ENCODE data around the gene JPT2. TPM values are rescaled to one million over a fixed set of nuclear protein-coding genes. Genes with fewer than 3 reads are reported as not detected.

Gene JPT2
- total and polyA plus RNA-seq, 10 of the 15 experiments (the other 5 are each of a cell fraction or from before 2014, with no cell fraction given), result 11.7 to 78.4 (median 48.4) TPM

- TF ChIP-seq, protein P1, sequence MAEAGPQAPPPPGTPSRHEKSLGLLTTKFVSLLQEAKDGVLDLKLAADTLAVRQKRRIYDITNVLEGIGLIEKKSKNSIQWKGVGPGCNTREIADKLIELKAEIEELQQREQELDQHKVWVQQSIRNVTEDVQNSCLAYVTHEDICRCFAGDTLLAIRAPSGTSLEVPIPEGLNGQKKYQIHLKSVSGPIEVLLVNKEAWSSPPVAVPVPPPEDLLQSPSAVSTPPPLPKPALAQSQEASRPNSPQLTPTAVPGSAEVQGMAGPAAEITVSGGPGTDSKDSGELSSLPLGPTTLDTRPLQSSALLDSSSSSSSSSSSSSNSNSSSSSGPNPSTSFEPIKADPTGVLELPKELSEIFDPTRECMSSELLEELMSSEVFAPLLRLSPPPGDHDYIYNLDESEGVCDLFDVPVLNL (IDR thresholded peaks at IDR 0.05; ENCODE audit: low read depth, low read length), result no peak
- TF ChIP-seq RCOR1 (conservative IDR thresholded peaks at IDR 0.05; ENCODE audit: low read depth, low read length) (0 out of 2 replicates have a peak, but pooled peaks have one; percentile 74), YBX1 (IDR thresholded peaks at IDR 0.05) (no peak), SMAD5 (IDR thresholded peaks at IDR 0.05; ENCODE audit: low read depth) (peak; percentile 62; the same call in 1 of the 2 replicates), JUNB (IDR thresholded peaks at IDR 0.05) (no peak), STAT1 (conservative IDR thresholded peaks at IDR 0.05) (peak; percentile 94; the same call in 1 of the 2 replicates), YY1 (IDR thresholded peaks at IDR 0.05; ENCODE audit: low read depth, low read length) (peak; percentile 86), E2F8 (IDR thresholded peaks at IDR 0.05; ENCODE audit: low read depth, partially characterized antibody) (peak; percentile 51), CHD1 (IDR thresholded peaks at IDR 0.05; ENCODE audit: low read depth, low read length) (no peak; the same call in 1 of the 2 replicates), SP1 (IDR thresholded peaks at IDR 0.05; ENCODE audit: low read depth, low read length) (peak; percentile 80), CBX5 (IDR thresholded peaks at IDR 0.05; ENCODE audit: low read depth) (peak; percentile 49; the same call in 1 of the 2 replicates), CREM (IDR thresholded peaks at IDR 0.05; ENCODE audit: low read depth) (peak; percentile 98), IRF4 (IDR thresholded peaks at IDR 0.05; ENCODE audit: low read depth, low read length) (0 out of 2 replicates have a peak, but pooled peaks have one; percentile 12)
- TF ChIP-seq, protein P2, sequence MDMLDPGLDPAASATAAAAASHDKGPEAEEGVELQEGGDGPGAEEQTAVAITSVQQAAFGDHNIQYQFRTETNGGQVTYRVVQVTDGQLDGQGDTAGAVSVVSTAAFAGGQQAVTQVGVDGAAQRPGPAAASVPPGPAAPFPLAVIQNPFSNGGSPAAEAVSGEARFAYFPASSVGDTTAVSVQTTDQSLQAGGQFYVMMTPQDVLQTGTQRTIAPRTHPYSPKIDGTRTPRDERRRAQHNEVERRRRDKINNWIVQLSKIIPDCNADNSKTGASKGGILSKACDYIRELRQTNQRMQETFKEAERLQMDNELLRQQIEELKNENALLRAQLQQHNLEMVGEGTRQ (IDR thresholded peaks at IDR 0.05; ENCODE audit: borderline replicate concordance, low read depth, low read length), result no peak
- TF ChIP-seq, protein P3, sequence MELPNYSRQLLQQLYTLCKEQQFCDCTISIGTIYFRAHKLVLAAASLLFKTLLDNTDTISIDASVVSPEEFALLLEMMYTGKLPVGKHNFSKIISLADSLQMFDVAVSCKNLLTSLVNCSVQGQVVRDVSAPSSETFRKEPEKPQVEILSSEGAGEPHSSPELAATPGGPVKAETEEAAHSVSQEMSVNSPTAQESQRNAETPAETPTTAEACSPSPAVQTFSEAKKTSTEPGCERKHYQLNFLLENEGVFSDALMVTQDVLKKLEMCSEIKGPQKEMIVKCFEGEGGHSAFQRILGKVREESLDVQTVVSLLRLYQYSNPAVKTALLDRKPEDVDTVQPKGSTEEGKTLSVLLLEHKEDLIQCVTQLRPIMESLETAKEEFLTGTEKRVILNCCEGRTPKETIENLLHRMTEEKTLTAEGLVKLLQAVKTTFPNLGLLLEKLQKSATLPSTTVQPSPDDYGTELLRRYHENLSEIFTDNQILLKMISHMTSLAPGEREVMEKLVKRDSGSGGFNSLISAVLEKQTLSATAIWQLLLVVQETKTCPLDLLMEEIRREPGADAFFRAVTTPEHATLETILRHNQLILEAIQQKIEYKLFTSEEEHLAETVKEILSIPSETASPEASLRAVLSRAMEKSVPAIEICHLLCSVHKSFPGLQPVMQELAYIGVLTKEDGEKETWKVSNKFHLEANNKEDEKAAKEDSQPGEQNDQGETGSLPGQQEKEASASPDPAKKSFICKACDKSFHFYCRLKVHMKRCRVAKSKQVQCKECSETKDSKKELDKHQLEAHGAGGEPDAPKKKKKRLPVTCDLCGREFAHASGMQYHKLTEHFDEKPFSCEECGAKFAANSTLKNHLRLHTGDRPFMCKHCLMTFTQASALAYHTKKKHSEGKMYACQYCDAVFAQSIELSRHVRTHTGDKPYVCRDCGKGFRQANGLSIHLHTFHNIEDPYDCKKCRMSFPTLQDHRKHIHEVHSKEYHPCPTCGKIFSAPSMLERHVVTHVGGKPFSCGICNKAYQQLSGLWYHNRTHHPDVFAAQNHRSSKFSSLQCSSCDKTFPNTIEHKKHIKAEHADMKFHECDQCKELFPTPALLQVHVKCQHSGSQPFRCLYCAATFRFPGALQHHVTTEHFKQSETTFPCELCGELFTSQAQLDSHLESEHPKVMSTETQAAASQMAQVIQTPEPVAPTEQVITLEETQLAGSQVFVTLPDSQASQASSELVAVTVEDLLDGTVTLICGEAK (IDR thresholded peaks at IDR 0.05; ENCODE audit: borderline replicate concordance), result peak; percentile 80
- TF ChIP-seq, protein P4, sequence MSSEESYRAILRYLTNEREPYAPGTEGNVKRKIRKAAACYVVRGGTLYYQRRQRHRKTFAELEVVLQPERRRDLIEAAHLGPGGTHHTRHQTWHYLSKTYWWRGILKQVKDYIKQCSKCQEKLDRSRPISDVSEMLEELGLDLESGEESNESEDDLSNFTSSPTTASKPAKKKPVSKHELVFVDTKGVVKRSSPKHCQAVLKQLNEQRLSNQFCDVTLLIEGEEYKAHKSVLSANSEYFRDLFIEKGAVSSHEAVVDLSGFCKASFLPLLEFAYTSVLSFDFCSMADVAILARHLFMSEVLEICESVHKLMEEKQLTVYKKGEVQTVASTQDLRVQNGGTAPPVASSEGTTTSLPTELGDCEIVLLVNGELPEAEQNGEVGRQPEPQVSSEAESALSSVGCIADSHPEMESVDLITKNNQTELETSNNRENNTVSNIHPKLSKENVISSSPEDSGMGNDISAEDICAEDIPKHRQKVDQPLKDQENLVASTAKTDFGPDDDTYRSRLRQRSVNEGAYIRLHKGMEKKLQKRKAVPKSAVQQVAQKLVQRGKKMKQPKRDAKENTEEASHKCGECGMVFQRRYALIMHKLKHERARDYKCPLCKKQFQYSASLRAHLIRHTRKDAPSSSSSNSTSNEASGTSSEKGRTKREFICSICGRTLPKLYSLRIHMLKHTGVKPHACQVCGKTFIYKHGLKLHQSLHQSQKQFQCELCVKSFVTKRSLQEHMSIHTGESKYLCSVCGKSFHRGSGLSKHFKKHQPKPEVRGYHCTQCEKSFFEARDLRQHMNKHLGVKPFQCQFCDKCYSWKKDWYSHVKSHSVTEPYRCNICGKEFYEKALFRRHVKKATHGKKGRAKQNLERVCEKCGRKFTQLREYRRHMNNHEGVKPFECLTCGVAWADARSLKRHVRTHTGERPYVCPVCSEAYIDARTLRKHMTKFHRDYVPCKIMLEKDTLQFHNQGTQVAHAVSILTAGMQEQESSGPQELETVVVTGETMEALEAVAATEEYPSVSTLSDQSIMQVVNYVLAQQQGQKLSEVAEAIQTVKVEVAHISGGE (CRISPR knock-in tag; IDR thresholded peaks at IDR 0.05), result peak; percentile 42
Measured at GRCh38 chr16:1705688-1706385, 27.8 kb downstream of the JPT2 start, which contains the start of gene MAPK8IP3 (continued).
